Type B pancreatic cell (in vitro differentiated cells): ENCODE data around the gene GLT1D1. TPM values are rescaled to one million over a fixed set of nuclear protein-coding genes. Genes with fewer than 3 reads are reported as not detected.

Source experiments
- DNase-seq: peaks from one replicate; pipeline ENCODE4 v3.0.0; 2021; ENCODE audit warnings: mixed read lengths; ENCODE audit not compliant: unreplicated experiment; ENCODE audit errors: extremely low spot score
- H3K27ac Mint-ChIP-seq: 2 replicates; pipeline ENCODE4 v1.8.0; 2021; ENCODE audit warnings: mild to moderate bottlenecking, mixed read lengths
- H3K27me3 Mint-ChIP-seq: 2 replicates; pipeline ENCODE4 v1.8.0; 2021; ENCODE audit warnings: mixed read lengths
- H3K36me3 Mint-ChIP-seq: 2 replicates; pipeline ENCODE4 v1.8.0; 2021; ENCODE audit warnings: mixed read lengths
- H3K4me1 Mint-ChIP-seq: one replicate; pipeline ENCODE4 v1.8.0; 2021; ENCODE audit warnings: mixed read lengths; ENCODE audit not compliant: unreplicated experiment
- H3K4me3 Mint-ChIP-seq: 2 replicates; pipeline ENCODE4 v1.8.0; 2021; ENCODE audit warnings: mild to moderate bottlenecking, mixed read lengths
- H3K9me3 Mint-ChIP-seq: 2 replicates; pipeline ENCODE4 v1.8.0; 2021; ENCODE audit warnings: mixed read lengths
- total RNA-seq: library from RNA; stranded (reverse); gene quantifications from 2 replicates; pipeline ENCODE4 v1.2.1, GENCODE V29; 2021; ENCODE audit warnings: low replicate concordance
- TF ChIP-seq, protein P1 (sequence below): fragments of 200-600 bp; sonication (generic); conservative IDR thresholded peaks from 2 replicates; pipeline ENCODE4 v1.5.0; 2021; ENCODE audit warnings: antibody characterized with exemption, mild to moderate bottlenecking

The GLT1D1 gene
- total RNA-seq, 1 donor from 2014 or later = 2.5 TPM

DNA sequence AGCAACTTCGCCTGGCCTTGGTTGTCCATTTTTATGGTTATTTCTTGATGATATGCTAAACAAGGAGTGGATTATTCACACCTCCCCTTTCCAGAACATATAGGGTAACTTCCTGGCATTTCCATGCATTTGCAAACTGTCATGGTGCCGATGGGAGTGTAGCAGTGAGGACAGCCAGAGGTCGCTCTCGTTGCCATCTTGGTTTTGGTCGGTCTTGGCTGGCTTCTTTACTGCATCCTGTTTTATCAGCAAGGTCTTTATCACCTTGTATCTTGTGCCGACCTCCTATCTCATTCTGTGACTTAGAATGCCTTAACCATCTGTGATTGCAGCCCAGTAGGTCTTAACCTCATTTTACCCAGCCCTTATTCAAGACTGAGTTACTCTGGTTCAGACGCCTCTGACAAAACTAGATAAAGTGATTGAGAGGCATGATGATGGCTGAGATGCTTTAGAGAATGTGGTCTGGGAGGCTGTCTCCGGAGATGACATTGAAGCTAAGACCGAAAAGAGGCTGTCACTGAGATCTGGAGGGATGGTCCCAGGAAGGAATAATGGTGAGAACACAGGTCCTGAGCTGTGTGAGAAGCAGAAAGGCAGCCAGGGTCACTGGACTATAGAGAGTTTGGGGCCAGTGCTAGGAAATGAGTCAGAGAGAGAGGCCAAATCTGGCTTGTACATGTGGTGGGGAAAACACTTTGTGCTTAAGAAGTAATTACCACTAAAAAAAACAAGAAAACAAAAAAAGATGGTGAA lies 2.9 kb downstream of the GLT1D1 start:
- Mint-ChIP-seq H3K9me3 (no peaks in the 10 kb centered on the region), H3K27ac (no peak overlapping the region), H3K27me3 (peaks cover 43% of the 10 kb centered on the region), H3K4me3 (no peak overlapping the region), H3K36me3 (no peaks in the 10 kb centered on the region), H3K4me1 (peaks cover 2% of the 10 kb centered on the region)
- TF ChIP-seq, protein P1, sequence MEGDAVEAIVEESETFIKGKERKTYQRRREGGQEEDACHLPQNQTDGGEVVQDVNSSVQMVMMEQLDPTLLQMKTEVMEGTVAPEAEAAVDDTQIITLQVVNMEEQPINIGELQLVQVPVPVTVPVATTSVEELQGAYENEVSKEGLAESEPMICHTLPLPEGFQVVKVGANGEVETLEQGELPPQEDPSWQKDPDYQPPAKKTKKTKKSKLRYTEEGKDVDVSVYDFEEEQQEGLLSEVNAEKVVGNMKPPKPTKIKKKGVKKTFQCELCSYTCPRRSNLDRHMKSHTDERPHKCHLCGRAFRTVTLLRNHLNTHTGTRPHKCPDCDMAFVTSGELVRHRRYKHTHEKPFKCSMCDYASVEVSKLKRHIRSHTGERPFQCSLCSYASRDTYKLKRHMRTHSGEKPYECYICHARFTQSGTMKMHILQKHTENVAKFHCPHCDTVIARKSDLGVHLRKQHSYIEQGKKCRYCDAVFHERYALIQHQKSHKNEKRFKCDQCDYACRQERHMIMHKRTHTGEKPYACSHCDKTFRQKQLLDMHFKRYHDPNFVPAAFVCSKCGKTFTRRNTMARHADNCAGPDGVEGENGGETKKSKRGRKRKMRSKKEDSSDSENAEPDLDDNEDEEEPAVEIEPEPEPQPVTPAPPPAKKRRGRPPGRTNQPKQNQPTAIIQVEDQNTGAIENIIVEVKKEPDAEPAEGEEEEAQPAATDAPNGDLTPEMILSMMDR = no peak
- no peak for DNase-seq

DNA sequence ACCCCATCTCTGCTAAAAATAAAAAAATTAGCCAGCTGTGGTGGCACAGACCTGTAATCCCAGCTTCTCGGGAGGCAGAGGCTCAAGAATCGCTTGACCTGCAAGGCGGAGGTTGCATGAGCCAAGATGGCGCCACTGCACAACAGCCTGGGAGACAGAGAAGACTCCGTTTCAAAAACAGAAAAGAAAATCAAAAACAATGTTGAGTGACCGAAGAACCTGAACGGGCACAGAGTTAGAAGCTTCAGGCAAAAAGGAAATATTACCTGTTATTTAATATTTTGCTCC lies 3.5 kb downstream of the GLT1D1 start:
- no peak for DNase-seq
- no peak overlapping the region for H3K27ac Mint-ChIP-seq
- TF ChIP-seq, protein P1 = no peak
- H3K4me3 Mint-ChIP-seq = no peak overlapping the region
- H3K36me3 Mint-ChIP-seq = no peaks in the 10 kb centered on the region
- no peaks in the 10 kb centered on the region for H3K9me3 Mint-ChIP-seq
- H3K27me3 Mint-ChIP-seq = peaks cover 43% of the 10 kb centered on the region
- H3K4me1 Mint-ChIP-seq = peaks cover 7% of the 10 kb centered on the region

GRCh38 chr12:128857133-128857763 lies 4.0 kb downstream of the GLT1D1 start:
- TF ChIP-seq, protein P1 = no peak
- Mint-ChIP-seq H3K36me3 (no peaks in the 10 kb centered on the region), H3K27ac (no peak overlapping the region), H3K9me3 (no peaks in the 10 kb centered on the region), H3K4me1 (peaks cover 7% of the 10 kb centered on the region), H3K4me3 (no peak overlapping the region), H3K27me3 (peaks cover 38% of the 10 kb centered on the region)
- DNase-seq = no peak

DNA sequence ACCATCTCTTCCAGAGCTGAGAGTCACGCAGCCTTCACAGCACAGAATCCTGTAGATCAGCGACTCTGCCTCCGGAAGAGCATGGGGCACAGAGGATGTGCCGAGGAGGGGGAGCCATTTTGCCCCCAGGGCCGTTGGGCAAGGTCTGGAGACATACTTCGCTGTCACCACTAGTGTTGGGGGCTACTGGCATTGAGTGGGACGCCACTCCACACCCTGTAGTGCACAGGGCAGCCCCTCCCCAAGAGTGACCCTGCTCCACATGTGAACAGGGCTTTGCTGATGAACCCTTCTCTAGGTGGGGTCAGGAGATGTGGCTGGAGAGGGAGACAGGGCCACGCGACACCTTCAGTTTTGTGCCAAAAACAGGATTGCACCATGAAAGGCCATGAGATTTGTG lies 6.0 kb downstream of the GLT1D1 start:
- Mint-ChIP-seq H3K4me1 (peaks cover 9% of the 10 kb centered on the region), H3K4me3 (no peak overlapping the region), H3K9me3 (no peaks in the 10 kb centered on the region), H3K27me3 (peaks cover 27% of the 10 kb centered on the region), H3K27ac (no peak overlapping the region), H3K36me3 (no peaks in the 10 kb centered on the region)
- TF ChIP-seq, protein P1 = no peak
- DNase-seq = no peak

DNA sequence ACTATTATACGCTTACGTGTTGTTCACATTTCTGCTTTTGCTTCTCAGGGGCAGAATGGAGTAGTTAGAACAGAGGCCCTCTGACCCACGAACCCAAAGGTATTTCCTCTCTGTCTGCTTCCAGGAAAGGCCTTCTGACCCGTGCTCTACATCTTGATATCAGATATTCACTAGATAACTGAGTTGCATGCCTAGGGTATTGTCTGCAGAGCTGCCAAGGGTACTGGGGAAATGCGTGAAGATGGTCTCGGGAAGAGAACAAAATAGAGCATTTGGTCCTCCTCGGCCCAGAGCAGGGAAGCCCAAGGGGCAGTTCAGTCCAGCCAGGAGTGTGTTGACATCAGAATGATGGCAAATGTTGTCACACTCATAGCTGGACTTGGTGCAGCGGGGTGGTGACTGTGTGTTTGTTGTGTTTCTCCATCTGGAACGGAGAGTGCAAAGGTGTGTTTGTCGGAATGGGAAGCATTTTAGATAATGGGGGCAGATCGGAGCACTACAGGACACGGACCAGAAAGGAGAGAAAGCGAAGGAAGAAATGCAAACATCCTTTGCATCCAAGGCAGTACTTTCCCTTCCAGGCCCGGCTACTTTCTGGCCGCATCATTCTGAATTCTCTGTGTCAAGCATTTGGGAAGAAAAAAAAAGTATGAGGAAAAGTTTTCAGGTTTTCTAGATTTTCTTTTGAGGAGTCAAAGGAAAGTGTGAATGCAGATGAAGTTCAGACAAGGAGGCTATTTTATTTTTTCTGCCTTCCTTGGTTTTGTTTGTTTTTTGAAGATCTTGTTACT lies 8.1 kb downstream of the GLT1D1 start:
- Mint-ChIP-seq H3K27me3 (peaks cover 16% of the 10 kb centered on the region), H3K4me1 (peaks cover 13% of the 10 kb centered on the region), H3K27ac (no peak overlapping the region), H3K36me3 (no peaks in the 10 kb centered on the region), H3K4me3 (no peak overlapping the region), H3K9me3 (no peaks in the 10 kb centered on the region)
- TF ChIP-seq, protein P1 = no peak
- no peak for DNase-seq
